GM19468 (cell line): ENCODE measurements around the gene INPP4B.

ENCODE experiments used
- ATAC-seq: cut with Tn5 transposase; IDR thresholded peaks from one replicate; pipeline ENCODE4 v1.9.1; 2021; ENCODE audit warnings: mild to moderate bottlenecking, moderate library complexity, moderate number of reproducible peaks; ENCODE audit not compliant: unreplicated experiment; ENCODE audit errors: extremely low read depth

Gene INPP4B

GRCh38 chr4:142434519-142435224 is 411.4 kb downstream of the INPP4B start:
- ATAC-seq: no peak

- no peak for ATAC-seq
Observed at GRCh38 chr4:142428715-142429114, 417.4 kb downstream of the INPP4B start.

GRCh38 chr4:142427456-142427855 is 418.6 kb downstream of the INPP4B start:
- no peak for ATAC-seq

- no peak for ATAC-seq
Observed at GRCh38 chr4:142423861-142424260, 422.2 kb downstream of the INPP4B start.

DNA sequence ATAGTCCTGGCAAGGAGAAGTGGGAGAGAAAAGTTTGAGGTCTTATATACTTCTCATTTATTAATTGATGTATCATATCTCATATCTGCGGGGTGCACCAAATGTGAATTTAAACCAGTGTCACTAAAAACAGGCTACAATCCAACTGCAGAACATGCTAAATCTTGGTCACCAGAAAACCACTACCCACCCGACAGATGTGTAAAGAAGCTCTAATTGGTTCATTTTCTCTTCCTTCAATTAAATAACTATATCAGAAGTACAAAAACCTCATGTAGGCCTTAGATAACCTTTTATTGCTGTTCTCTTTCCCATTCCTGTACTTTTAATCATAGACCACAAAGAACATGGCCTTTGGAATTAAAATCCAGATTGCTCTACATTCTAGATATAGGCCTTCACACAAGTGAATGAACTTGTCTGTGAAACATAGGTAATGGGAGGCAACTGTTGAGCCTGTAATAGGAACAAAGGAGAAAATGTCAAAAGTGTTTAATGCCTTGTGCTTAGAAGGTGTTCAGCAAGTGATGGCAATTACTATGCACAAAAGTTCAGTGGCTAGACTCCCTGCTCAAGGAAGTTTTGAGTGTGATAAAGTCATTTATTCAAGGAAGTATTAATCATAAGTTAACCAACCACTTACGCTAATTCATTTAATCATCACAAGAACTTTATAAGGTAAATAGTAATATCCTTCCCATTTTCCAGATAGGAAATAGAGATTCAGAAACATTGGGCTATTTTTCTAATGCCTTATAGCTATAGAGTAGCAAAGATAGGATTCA is 425.6 kb downstream of the INPP4B start:
- ATAC-seq: no peak

DNA sequence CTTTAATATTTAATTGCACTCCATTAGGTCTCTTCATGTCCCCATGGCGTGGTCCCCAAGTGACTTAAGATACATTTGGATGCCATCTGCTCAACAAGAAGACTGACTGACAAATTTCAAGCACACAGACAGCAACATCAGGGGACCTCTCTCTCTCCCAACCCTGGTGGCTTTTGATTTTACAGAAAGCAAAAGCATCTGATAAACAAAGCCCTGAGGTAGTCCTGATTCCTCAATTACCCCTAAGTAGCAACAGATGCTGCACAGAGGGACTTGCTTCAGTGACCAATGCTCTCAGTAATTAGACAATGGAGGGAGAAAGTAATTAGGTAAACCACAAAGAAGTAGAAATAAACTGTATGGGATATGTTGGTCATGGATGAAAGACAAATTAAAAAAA is 426.4 kb downstream of the INPP4B start:
- ATAC-seq: no peak

- no peak for ATAC-seq
Observed at GRCh38 chr4:142418697-142419096, 427.4 kb downstream of the INPP4B start.

GRCh38 chr4:142416711-142417275 is 429.3 kb downstream of the INPP4B start:
- no peak for ATAC-seq

DNA sequence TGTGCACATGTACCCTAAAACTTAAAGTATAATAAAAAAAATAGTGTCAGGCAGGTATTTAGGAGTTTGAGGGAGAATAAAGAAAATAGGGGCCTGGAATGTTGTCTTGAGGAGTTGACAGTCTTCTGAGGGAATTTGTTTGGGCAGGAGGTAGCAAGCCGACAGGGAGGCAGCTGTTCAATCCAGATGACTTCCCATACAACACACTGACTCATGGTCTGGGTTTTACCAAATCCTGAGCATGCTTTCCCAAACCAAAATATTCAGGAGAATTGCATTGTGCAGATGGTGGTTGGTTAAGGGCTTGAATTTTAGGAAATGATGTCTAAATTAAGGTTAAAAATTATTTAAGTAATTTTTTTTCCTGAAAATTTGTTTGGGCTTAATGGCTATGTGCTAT is 430.0 kb downstream of the INPP4B start:
- no peak for ATAC-seq

DNA sequence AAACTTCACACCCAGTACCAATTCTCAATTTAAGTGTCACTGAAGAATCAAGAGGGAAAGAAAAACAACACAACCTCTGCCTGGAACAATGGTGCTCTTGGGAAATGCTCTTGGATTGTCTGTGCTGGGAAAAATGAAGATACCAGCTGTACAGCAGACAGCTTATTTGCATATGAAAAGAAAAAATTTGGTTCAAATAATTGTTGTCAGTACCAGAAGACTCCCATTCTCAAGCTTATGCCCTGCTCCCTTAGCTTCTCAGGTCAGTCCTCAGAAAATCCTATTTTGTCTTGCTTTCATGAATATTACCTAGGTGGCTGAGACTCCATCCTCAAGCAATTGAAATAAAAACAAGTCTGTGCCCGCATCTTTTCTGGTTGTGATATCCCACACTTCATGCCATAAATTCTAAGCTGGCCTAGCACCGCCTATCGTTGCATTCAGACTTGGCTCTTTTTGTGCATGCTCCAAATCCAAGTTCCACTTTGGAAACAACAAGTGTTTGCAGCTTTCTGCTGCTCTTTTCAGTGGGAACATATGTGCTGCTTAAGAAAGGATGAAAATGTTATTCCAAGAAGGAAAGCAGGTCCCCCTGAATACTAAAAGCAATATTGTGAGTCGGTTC is 431.6 kb downstream of the INPP4B start:
- ATAC-seq: no peak

DNA sequence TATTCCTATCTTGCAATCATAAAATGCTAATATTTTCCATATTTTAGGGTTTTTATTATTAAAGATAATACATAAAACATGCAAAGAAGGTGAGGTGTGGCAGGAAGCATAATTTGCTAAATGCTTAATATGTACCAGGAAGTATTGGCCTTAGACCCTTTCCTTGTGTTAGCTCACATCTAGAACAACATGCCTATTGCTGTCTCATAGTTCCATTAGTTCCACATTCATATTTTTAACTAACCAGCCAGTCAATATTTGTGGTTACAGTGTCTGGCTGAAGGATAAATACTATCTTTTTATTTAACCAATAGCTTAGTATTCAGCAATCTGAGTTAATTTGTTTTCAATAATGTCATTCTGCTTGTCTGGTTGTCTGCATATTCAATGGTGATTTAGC is 432.6 kb downstream of the INPP4B start:
- no peak for ATAC-seq

DNA sequence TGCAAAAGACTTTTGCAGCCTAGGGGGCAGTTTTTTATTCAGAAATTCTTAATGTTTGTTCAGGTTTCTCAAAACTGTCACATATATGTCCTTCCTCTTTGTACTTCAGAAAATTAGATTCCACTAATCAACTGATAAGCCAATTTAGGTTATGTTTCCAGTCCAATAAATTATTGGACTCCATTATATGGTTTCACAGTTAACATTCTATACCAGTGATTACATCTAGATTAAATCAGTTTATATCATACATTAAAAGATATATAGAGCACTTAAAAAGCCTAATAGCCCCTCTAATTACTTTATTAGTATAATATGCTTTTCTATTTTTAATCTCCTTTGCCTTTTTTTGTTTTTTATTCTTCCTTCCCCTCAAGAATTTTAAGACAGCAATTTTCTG is 434.1 kb downstream of the INPP4B start:
- no peak for ATAC-seq

GRCh38 chr4:142408003-142408441 is 438.1 kb downstream of the INPP4B start:
- no peak for ATAC-seq

DNA sequence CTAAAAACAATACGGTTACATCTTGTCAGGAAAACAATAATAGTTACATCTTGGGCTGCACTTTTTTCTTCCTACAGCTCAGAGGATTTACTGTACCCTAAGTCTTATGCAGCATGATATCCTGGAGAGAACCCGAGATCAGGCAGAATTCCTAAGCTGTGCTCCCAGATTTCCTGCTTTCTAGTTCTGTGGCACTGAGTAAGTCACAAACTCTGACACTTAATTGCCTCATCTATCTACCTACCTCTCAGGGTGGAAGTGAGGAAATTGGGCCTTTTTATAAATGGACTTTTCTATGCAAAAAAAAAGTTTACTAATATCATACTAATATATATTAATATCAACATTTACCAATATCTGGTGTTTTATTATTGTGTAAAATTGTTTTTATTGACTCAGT is 438.5 kb downstream of the INPP4B start:
- ATAC-seq: no peak

DNA sequence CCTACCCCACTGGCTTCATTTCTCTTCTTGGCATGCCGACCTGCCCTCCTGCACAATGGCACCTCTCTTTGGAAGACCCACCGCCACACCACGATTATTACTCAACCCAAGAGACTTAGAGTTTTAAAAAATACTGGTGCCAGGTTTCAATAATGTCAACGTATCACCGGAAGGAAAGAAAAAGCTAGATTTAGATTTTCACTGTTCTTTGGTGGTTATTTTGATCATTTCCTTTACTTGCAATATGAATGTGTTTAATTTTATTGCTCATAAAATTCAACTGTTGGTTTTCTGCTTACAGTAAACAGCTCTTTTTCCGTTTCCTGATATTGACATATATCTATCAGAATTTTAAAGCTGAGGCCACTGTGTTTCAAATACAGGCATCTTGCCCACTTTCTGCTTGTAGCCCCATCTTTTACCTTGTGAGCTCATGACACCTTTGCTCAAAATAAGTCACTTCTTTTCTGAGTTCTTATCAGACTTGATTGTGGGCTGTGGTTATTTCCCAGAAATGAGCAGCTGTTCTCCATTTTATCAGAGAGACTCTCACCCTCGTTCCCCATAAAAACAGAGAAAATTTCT is 439.1 kb downstream of the INPP4B start:
- no peak for ATAC-seq

DNA sequence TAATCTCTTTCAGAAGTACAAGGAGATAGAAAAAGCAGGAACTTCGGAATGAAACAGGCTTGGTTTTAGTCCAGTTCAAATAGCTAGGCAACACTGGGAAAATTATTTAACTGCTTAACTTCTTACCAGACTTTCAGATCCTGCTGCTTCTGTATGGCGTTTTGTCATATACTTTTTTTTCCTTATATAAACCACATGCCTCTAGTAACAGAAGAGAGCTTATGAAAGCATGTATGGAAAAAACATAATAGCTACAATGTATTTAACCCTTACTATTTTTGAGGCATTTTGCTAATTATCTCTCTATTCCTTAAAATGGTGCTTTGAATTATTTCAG is 439.6 kb downstream of the INPP4B start:
- ATAC-seq: no peak

DNA sequence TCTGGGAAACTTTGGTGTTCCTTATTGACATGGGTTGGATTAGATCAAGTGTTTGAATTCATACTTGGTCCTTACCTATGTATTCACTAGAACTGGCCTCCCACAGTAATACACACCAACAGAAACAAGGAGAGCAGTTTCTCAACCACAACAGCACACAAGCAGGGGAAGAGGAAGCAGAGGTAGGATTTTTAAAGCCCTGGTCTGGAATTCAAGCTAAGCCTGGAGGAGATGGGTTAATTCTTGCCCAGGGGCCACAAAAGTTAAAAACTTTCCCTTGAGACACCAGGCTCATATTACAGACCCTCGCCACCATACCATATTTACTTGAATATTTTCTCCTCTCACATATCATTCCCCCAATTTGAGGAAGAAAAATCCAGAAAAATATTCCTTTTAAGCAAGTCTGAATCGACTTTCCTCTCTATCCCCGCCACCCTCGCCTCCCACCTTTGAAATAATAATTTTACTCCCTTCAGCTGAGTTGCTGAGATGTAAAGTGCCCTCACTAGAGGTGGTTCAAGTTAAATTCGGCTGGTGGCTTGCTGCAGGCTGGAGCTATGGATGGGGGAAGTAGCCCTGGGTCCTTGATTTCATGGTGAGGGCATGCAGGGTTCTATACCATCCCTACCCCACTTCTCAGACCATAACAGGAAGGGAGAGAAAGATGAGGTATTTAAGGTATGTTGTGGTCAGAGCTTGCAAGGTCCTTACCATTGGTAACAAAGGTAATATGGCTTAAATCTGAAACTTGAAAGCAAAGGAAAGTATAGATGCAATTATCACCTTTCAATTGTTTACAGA is 440.2 kb downstream of the INPP4B start:
- no peak for ATAC-seq

- ATAC-seq: peak; percentile 21
Observed at GRCh38 chr4:142405021-142405694, 440.9 kb downstream of the INPP4B start.

GRCh38 chr4:142404191-142404611 is 441.9 kb downstream of the INPP4B start:
- no peak for ATAC-seq
